A673 (cell line): ENCODE results near the gene VTI1A. TPM values are rescaled to one million over a fixed set of nuclear protein-coding genes. Genes with fewer than 3 reads are reported as not detected.

Experiments used
- BruUV-seq: library from RNA; stranded (reverse); fragments of 400-500 nt; replicated peaks from 2 replicates; lab custom pipeline; 2021; lab: Mats Ljungman, UMichigan
- CTCF ChIA-PET: fragments of 300-600 bp; sonication (Branson Sonifier 250); formaldehyde crosslinking; loops from one replicate; lab custom pipeline; 2022; ENCODE audit warnings: antibody characterized with exemption; lab: Charles Lee
- POLR2A ChIA-PET: fragments of 300-600 bp; sonication (Branson Sonifier 250); formaldehyde crosslinking; loops from one replicate; lab custom pipeline; 2022; ENCODE audit warnings: antibody characterized with exemption; ENCODE audit not compliant: low non-redundant PET; lab: Charles Lee
- DNase-seq: peaks from one replicate; pipeline ENCODE4 v3.0.0-alpha.2; 2015; ENCODE audit warnings: low spot score
- H3K27ac ChIP-seq: fragments of 200-600 bp; sonication (generic); 2 replicates; pipeline ENCODE4 v1.5.1; 2016; ENCODE audit warnings: mixed run types, low read depth, mild to moderate bottlenecking, mixed read lengths, antibody characterized with exemption, low read length; ENCODE audit not compliant: poor library complexity, severe bottlenecking
- H3K27me3 ChIP-seq: fragments of 200-600 bp; sonication (generic); replicated peaks from 2 replicates; pipeline ENCODE4 v1.6.1; 2017; ENCODE audit warnings: mixed run types, low read depth, mild to moderate bottlenecking, mixed read lengths, antibody characterized with exemption, low read length; ENCODE audit not compliant: insufficient read depth, poor library complexity
- H3K36me3 ChIP-seq: fragments of 200-600 bp; sonication (generic); 2 replicates; pipeline ENCODE4 v1.6.1; 2016; ENCODE audit warnings: mixed run types, mild to moderate bottlenecking, mixed read lengths, antibody characterized with exemption, low read length; ENCODE audit not compliant: insufficient read depth, poor library complexity, severe bottlenecking
- H3K4me1 ChIP-seq: fragments of 200-600 bp; sonication (generic); 2 replicates; pipeline ENCODE4 v1.6.1; 2017; ENCODE audit warnings: mixed run types, mild to moderate bottlenecking, mixed read lengths, antibody characterized with exemption, low read length; ENCODE audit not compliant: insufficient read depth, poor library complexity, severe bottlenecking
- H3K4me3 ChIP-seq: fragments of 200-600 bp; sonication (generic); 2 replicates; pipeline ENCODE4 v1.5.1; 2016; ENCODE audit warnings: low read depth, mixed run types, mild to moderate bottlenecking, mixed read lengths, low read length; ENCODE audit not compliant: poor library complexity, severe bottlenecking
- H3K9me3 ChIP-seq: fragments of 200-600 bp; sonication (generic); 2 replicates; pipeline ENCODE4 v1.6.1; 2016; ENCODE audit warnings: mixed run types, low read depth, mild to moderate bottlenecking, mixed read lengths, antibody characterized with exemption, low read length; ENCODE audit not compliant: poor library complexity, severe bottlenecking
- CTCF ChIP-seq: fragments of 300-800, 200-600 bp; sonication (generic); conservative IDR thresholded peaks from 2 replicates; pipeline ENCODE4 v1.5.1; 2017; ENCODE audit warnings: low read depth, mild to moderate bottlenecking, antibody characterized with exemption, low read length, moderate library complexity, mixed read lengths
- EZH2 ChIP-seq: fragments of 200-600 bp; sonication (generic); IDR thresholded peaks from 2 replicates; pipeline ENCODE4 v1.6.1; 2017; ENCODE audit warnings: borderline replicate concordance, low read depth, mild to moderate bottlenecking, mixed read lengths, antibody characterized with exemption, low read length; ENCODE audit not compliant: poor library complexity, severe bottlenecking
- intact Hi-C: fragments of 100-400 bp; cut with micrococcal nuclease; formaldehyde crosslinking; loops from one replicate; pipeline ENCODE4 v1.10.0; 2022; ENCODE audit not compliant: unreplicated experiment
- total RNA-seq: library from RNA; stranded (reverse); gene quantifications from 2 replicates; pipeline ENCODE4 v1.2.3, GENCODE V29; 2021

Gene VTI1A
- total RNA-seq, 1 experiment from 2014 or later: 38.7 TPM

- POLR2A ChIA-PET: no interaction called here
- H3K27me3 ChIP-seq: no peaks in the 10 kb centered on the region
- intact Hi-C loops: no loop called here
- no peak for DNase-seq
- no peaks in the 10 kb centered on the region for H3K36me3 ChIP-seq
- H3K27ac ChIP-seq: no peak overlapping the region
- CTCF ChIA-PET: no interaction called here
- BruUV-seq: no TSS peak
- H3K4me3 ChIP-seq: no peak overlapping the region
- no peak for TF ChIP-seq EZH2
- TF ChIP-seq CTCF: no peak
- H3K9me3 ChIP-seq: no peaks in the 10 kb centered on the region
- peaks cover 25% of the 10 kb centered on the region for H3K4me1 ChIP-seq
Observed at GRCh38 chr10:112752288-112752687, 305.3 kb downstream of the VTI1A start.

- H3K27me3 ChIP-seq: no peaks in the 10 kb centered on the region
- no peak overlapping the region for H3K27ac ChIP-seq
- intact Hi-C loops: no loop called here
- TF ChIP-seq CTCF (no peak), EZH2 (no peak)
- ChIA-PET CTCF (no interaction called here), POLR2A (no interaction called here)
- peak; percentile 49 for DNase-seq
- H3K9me3 ChIP-seq: no peaks in the 10 kb centered on the region
- peaks cover 25% of the 10 kb centered on the region for H3K4me1 ChIP-seq
- no peak overlapping the region for H3K4me3 ChIP-seq
- no peaks in the 10 kb centered on the region for H3K36me3 ChIP-seq
- no TSS peak for BruUV-seq
Observed at GRCh38 chr10:112753961-112754411, 307.0 kb downstream of the VTI1A start.

- H3K4me1 ChIP-seq: peaks cover 25% of the 10 kb centered on the region
- ChIA-PET POLR2A (no interaction called here), CTCF (no interaction called here)
- DNase-seq: no peak
- TF ChIP-seq EZH2 (no peak), CTCF (no peak)
- intact Hi-C loops: no loop called here
- no peaks in the 10 kb centered on the region for H3K9me3 ChIP-seq
- no TSS peak for BruUV-seq
- no peaks in the 10 kb centered on the region for H3K27me3 ChIP-seq
- H3K36me3 ChIP-seq: no peaks in the 10 kb centered on the region
- H3K4me3 ChIP-seq: no peak overlapping the region
- no peak overlapping the region for H3K27ac ChIP-seq
Observed at GRCh38 chr10:112755446-112756234, 308.6 kb downstream of the VTI1A start.
